Upper lobe of left lung (tissue), 4 donors: ENCODE results near the gene GRK3.
"Not testable (repeated sequence)": the region's sequence is repeated elsewhere in the genome, so short reads cannot be mapped to it uniquely, and the experiment has no call there.

Source experiments
- EP300 ChIP-seq, 4 donors: sonication (generic); formaldehyde crosslinking; IDR thresholded peaks; one replicate each; pipeline ENCODE4 v1.5.1; 2017; ENCODE audit warnings: antibody characterized with exemption in 4 of 4, control low read depth in 2 of 4
- POLR2A ChIP-seq, 4 donors: fragments of 450-650 bp; IDR thresholded peaks; one replicate each; pipeline ENCODE4 v1.5.1; 2016 to 2017; ENCODE audit warnings: antibody characterized with exemption in 4 of 4, mild to moderate bottlenecking in 2 of 4
- TF ChIP-seq, protein P1 (sequence below), 6 experiments: fragments of 450-650 bp in 4 of 6; fragments of 200-600 bp in 2 of 6; sonication (generic) in 2 of 6; IDR thresholded peaks; one replicate each; pipeline ENCODE4 v1.5.1; 2016 to 2019; ENCODE audit warnings: antibody characterized with exemption in 6 of 6

DNA sequence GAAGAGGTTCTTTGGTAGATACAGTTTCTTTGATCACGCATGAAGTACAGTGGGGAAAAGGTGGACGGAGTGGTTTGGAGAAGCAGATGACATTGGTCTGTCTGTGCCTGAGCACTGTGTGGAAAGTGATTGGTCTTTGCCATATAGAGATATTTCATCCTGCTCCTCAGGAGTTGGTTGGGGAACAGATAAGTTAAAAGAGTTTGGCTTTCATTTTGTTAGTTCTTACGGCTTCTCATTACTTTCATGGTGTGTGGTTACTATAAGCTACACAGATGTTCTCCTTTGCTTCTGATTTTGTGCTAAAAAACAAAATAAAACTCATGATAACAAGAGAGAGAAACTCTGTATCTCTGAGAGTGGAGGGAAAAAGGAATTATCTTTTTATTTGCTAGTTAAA is 40.7 kb downstream of the GRK3 start:
- TF ChIP-seq EP300, POLR2A (IDR thresholded peaks at IDR 0.05): not testable (repeated sequence)
- TF ChIP-seq, protein P1, sequence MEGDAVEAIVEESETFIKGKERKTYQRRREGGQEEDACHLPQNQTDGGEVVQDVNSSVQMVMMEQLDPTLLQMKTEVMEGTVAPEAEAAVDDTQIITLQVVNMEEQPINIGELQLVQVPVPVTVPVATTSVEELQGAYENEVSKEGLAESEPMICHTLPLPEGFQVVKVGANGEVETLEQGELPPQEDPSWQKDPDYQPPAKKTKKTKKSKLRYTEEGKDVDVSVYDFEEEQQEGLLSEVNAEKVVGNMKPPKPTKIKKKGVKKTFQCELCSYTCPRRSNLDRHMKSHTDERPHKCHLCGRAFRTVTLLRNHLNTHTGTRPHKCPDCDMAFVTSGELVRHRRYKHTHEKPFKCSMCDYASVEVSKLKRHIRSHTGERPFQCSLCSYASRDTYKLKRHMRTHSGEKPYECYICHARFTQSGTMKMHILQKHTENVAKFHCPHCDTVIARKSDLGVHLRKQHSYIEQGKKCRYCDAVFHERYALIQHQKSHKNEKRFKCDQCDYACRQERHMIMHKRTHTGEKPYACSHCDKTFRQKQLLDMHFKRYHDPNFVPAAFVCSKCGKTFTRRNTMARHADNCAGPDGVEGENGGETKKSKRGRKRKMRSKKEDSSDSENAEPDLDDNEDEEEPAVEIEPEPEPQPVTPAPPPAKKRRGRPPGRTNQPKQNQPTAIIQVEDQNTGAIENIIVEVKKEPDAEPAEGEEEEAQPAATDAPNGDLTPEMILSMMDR (IDR thresholded peaks at IDR 0.05): not testable (repeated sequence)
